CD4-positive, alpha-beta T cell treated with Interleukin-4 for 1 hour (primary cell): ENCODE results near the gene FBXL19.
A peak's percentile ranks its signal among the peaks of the same experiment; 100 is the strongest.
"Not testable (repeated sequence)": the region's sequence is repeated elsewhere in the genome, so short reads cannot be mapped to it uniquely, and the experiment has no call there.

Experiments used
- DNase-seq, 2 donors: peaks; one replicate each; pipeline ENCODE4 v3.0.0-alpha.2; 2020 to 2022

Gene FBXL19, protein sequence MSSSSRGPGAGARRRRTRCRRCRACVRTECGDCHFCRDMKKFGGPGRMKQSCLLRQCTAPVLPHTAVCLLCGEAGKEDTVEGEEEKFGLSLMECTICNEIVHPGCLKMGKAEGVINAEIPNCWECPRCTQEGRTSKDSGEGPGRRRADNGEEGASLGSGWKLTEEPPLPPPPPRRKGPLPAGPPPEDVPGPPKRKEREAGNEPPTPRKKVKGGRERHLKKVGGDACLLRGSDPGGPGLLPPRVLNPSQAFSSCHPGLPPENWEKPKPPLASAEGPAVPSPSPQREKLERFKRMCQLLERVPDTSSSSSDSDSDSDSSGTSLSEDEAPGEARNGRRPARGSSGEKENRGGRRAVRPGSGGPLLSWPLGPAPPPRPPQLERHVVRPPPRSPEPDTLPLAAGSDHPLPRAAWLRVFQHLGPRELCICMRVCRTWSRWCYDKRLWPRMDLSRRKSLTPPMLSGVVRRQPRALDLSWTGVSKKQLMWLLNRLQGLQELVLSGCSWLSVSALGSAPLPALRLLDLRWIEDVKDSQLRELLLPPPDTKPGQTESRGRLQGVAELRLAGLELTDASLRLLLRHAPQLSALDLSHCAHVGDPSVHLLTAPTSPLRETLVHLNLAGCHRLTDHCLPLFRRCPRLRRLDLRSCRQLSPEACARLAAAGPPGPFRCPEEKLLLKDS

DNA sequence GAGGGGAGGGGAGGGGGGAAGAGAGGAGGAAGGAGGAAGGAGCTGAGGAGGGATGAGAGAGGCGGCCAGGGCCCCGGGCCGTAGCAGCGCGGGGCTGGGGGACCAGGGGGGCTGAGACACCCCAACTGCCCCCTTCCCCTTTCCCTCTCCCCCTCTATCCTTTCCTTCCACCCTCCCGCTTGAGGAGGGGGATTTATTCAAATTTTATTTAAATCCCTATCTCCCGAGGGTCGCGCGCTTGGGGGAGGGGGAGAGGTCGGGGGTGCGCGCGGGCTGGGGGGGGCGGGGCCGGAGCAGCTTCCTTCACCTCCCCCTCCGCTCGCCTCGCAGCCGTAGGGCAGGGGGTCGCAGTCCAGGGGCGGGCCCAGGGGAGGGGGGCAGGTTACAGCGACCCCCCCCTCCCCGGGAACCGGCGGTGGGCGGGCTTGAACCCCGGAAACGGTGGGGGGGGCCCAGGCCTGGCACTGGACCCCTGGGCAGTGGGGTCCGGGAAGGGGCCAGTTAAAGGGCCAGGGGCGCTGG is at the start of gene FBXL19:
Gene FBXL19 (plus strand): TSS at position 19 of the 522 bp plus-strand sequence. CDS start 2,183 bp downstream, outside the sequence.
- no peak for DNase-seq

DNA sequence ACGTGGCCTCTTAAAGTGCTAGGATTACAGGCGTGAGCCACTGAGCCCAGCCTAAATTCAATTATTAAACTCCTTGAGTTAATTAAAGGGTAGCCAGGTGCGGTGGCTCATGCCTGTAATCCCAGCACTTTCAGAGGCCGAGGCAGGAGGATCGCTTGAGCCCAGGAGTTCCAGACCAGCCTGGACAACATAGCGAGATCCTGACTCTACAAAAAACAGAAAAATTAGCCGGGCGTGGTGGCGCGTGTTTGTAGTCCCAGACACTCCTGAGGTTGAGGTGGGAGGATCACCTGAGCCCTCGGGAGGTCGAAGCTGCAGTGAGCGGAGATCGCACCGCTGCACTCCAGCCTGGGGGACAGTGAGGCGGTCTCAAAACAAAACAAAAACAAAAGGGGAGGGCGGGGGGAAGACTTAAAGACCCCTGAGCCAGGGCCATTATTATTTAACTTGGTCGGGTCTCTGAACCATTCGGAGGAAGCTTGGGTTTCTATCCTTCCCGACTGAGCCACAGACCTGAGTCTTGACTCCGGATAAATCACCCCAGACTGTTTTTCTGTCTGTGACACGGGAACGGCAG is 49.0 kb upstream of the FBXL19 start:
- DNase-seq, result peak in 1 of 2 donors; percentile 3

DNA sequence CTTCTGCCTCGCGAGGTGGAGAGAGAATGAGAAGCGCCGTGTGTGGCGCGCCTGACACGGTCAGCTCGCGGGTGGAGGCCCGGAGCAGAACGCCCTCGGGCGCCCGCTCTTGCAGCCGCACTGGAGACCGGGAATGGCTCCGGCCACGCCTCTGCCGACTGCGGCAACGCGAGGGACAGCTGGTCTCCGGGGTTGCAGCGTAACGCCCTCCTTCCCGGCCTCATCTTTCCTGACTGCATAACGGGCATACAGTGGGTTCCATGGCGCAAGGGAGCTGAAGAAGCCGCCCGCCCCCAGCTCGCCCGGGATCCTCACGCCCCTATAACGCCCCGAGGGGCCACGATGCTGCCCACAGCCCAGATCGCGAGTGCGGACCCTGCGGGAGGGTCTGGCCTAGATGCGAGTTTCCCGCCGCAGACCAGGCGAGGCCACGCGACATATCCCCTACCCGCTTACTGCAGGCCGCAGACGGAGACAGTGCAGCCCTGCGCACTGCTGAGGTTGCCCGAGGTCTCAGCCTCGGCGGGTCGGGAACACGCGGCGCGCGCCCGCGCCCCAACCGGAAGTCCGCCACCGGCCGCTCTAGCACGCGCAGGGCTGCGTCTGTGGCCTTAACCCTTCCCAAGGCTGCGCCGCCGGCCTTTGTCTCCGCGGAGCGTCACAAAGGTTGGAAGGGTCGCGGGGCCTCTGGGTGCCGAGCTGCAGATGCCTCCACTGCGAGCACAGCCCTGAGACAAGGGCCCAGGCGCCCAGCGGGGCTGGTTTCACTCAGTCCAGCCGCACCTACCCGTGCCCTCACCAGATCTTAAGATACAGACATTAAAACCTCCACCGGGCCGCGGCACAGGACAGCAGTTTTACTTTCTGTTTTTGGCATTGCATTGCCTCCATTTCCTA is 48.3 kb upstream of the FBXL19 start:
- peak; percentile 90 to 91 for DNase-seq

DNA sequence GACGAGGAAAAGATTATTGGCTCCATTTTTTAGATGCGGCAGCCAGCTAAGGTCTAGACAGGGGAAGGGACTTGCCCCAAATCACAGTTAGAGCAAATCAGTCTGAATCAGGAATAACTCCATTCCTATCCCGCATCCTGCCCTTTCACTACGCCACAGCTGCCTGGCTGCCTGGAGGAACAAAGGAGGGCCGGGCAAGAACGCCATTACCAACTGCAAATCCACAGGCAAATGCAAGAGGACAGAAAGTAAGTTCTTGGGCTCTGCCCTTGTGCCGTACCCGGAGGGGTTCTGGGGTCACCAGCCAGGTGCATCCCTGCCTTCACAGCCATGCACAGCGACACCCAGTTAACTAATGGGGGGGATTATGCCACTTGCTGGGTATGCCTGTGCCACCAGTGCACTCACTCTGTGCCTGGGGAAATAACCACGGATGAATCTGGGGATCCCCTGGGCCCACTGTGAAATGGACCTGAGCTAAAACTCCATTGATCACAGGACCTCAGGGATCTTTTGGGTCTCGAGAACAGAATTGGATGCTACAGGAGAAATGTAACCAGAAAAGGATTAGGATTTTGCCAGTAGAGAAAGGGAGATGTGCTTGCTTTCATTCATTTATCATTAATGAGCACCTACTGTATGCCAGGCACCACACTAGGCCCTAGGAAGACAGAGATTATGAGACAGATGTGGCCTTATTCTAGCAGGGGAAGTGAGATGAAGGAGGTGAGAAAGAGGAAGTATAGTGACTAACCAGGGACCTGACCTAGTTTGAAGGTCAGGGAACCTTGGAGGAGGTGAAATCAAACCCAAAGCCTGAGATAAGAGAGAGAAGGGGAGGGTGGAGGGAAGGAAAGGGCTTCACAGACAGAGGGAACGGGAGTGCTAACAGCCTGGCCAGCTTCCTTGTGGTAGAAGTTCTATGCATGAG is 47.2 kb upstream of the FBXL19 start:
- DNase-seq, result peak; percentile 15 to 59

DNA sequence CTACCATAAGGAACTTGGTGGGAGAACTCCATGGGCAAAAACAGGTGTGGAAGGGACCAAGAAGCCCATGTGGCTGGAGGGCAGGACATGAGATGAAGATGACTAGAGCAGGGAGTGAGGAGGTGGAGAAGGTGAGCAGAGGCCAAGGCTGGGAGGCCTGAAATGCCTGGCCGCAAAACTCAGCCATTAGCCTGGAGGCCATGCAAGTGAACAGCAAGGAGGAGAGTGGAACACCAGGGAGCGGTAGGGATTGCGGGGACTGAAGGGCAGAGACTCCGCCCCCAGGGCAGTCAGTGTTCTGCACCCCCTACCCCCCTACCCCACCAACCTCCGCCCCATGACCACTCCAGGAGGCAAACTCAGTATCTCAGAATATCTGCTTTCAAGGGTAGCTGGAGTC is 46.5 kb upstream of the FBXL19 start:
- no peak for DNase-seq

DNA sequence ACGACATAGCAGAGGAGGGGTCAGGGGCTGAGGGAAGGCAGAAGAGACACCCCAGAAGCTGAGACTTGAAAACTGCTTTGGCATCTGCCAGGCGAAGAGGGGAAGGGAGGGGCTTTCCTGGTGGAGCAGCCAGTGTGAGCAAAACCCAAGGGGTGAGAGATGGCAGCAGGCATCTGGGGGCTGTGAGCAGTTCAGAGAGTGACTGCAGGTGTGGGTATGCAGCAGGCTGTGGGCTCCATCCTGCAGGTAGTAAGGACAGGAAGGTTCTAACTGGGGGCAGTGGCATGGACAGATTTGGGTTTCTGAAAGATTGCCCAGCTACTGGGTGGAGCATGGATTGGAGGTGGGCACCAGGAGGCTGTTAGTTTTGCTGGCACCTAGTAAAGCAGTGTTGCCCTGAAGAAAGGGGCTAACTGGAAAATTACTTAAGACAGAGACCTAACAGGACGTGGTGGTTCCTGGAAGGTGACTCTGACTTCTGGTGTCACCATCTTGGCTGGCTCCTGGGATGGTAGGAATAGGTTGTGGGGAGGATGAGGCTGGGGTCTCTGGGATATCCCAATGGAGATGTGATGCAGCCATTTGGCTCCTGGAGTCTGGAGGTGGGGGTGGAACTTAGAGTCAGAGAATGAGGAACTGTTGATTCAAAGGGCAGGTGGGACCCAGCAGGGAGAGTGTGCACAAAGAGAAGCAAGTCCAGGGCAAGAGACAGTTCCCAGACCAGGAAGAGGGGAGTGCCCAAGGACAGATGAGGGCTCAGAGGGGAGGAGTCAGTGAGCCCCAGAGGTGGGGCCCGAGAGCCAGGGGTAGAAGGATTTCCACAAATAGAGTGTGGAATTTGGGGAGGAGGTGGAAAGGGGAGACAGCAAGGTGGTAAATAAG is 40.7 kb upstream of the FBXL19 start:
- no peak for DNase-seq

DNA sequence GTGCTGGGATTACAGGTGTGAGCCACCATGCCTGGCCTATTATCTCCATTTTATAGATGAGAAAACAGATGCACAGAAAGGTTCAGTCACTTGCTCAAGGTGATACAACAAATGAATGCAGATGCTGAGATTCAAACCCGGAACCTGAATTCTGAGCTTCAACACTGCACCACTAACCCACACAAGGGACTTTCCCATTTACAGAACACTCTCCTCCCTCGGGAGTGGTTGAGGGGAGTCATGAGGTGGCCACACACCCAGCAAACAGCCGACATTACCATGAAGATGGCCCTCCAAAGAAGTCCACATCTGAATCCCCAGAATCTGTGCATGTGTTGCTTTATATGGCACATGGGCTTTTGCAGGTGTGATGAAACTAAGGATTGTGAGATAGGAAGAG is 38.6 kb upstream of the FBXL19 start:
- no peak for DNase-seq

DNA sequence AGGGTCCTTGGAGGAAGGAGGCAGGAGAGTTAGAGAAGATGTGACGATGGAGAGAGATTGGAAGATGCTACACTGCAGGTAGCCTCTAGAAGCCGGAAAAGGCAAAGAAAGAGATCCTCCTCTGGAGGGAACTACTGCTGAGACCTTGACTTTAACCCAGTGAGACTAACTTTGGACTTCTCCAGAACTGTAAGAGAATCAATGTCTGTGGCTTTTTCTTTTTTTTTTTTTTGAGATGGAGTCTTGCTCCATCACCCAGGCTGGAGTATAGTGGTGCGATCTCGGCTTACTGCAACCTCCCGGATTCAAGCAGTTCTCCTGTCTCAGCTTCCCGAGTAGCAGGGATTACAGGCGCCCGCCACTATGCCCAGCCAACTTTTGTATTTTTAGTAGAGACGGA is 38.2 kb upstream of the FBXL19 start:
- no peak for DNase-seq

DNA sequence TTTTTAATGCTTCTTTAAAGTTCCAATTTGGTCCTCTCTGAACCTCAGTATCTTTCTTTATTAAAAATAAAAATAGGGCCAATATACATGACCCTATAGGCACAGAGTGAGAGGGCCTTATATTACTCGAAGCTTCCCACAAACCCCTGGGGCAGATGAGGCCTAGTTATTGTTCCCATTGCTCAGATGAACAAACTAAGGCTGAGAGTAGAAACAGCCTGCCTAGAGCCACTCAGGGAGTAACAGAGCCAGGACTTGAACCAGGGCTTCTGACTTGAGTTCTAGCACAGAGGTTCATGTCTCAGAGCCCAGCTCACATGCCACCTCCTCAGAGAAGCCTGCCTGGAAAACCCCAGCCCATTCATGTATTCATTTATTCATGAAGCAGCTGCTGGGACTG is 37.2 kb upstream of the FBXL19 start:
- DNase-seq, result no peak

DNA sequence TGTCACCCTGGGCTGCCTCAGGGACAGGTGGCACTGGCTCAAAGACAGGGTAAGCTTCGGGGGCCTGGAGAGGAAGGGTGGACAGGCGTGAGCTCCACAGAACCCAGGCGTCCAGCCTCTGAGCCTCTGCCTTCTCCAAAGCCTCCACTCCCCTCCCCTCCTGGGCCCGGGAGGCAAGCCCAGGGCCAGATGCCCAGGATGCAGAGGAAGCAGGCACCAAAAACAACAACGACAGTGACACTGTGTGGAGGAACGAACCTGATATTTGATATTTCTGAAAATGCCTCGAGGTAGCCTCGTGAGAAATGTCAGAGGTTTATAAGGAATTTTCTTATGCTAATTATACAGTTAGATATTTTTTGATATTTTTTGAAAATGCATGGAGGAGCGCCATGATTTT is 35.4 kb upstream of the FBXL19 start:
- DNase-seq, result no peak

DNA sequence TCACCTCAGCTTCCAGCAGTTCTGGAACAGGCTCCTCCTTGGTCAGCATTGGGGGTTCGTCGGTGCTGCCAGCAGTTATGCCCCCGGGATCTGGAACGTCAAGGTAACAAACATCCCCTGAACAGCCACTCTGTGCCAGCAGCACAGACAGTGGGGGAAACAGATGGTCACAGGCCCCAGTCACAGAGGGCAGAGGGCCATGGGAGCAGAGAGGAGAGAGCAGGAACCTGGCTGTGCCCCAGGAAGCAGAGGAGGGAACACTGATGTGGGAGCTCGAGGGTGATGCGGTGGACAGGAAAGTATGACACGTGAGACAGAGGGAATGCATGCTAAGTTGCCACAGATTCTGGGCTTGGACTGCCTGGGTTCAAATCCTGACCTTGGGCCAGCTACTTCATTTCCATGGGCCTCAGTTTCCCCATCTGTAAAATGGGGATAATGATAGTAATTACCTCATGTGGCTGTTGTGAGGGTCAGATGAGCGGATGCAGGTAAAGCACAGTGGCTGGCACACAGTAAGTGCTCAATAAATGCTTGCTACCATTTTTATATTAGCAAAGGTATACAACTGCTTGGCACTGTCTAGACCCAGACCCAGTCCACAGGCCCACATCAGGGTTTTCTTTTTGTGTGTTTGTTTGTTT is 34.4 kb upstream of the FBXL19 start:
- DNase-seq, result no peak

DNA sequence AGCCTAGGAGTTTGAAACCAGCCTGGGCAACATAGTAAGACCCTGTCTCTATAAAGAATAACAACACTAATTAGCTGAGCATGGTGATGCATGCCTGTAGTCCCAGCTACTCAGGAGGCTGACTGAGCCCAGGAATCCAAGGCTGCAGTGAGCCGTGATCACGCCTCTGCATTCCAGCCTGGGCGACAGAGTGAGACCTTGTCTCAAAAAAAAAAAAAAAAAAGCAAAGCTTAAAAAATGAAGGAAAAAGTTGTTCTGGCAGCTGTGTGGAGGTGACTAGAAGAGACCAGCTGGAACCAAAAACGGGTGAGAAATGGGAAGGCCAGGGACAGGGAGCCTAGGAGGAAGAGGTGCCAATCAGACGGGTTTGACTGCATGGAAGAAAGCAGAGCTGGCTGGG is 33.7 kb upstream of the FBXL19 start:
- DNase-seq, result no peak

DNA sequence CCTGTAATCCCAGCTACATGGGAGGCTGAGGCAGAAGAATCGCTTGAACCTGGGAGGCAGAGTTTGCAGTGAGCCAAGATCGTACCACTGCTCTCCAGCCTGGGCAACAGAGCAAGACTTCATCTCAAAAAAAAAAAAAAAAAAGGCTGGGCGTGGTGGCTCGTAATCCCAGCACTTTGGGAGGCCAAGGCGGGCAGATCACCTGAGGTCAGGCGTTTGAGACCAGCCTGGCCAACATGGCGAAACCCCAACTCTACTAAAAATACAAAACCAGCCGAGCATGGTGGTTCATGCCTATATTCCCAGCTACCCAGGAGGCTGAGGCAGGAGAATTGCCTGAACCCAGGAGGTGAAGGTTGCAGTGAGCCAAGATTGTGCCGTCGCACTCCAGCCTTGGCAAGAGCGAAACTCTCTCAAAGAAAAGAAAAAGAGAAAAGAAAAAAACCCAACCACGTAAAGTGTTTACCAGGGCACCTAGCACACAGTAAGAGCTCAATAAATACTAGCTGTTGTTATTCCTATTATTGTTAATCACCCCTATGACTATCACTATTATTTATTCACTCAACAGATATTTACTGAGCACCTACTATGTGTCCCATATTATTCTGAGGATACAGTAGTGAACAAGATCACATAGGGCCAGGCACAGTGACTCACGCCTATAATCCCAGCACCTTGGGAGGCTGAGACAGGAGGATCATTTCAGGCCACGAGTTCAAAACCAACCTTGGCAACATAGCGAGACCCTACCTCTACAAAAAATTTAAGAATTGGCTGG is 32.1 kb upstream of the FBXL19 start:
- not testable (repeated sequence) for DNase-seq

DNA sequence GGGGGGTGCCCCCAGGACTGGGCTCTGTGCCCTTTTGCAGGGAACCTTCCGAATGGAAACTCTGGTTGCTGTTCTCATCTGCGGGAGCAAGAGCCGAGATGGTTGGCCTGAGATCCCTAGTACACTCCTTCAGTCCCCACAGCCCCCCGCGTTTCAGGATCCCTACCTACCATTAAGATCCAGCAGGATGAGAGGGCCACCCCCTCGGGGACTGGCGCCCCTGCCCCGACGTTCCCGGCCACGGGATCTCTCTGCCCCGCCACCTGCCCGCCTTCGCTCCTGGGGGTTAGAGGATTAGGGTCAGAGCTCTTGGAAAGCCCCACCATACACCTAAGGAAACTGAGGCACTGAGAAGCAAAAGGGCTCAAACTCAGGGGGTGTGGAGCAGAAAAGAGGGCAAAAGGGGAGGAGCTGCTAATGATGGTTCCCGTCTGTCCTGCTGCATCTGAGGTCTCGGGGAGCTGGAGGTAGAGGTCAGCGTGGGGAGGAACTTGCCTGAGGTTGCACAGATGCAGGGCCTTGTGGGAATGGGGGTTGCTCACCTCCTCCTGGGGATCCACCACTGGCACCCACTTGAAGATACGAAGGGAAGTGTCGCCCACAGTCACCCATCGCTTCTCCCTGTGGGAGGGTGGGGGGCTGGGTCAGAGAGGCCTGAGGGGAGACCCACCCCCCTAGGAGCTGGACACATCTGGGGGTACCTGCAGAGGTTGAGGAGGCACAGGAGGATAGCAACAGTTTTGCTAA is 30.5 kb upstream of the FBXL19 start:
- no peak for DNase-seq

DNA sequence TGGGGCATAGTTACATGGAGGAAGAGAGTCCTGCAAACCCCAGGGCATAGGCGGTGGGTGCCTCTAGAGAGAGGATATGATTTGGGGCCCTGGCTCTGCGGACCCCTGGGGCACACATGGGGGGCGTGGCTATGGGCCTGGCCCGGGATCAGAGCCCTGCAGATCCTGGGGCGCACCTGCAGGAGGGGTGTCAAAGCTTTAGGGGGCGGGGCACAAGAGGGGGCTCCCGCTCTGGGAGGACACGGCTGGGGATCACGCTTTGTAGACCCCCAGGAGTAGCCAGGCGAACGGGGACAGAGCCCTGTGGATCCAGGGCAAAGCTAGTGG is 30.0 kb upstream of the FBXL19 start:
- DNase-seq, result peak in 1 of 2 donors; percentile 32

DNA sequence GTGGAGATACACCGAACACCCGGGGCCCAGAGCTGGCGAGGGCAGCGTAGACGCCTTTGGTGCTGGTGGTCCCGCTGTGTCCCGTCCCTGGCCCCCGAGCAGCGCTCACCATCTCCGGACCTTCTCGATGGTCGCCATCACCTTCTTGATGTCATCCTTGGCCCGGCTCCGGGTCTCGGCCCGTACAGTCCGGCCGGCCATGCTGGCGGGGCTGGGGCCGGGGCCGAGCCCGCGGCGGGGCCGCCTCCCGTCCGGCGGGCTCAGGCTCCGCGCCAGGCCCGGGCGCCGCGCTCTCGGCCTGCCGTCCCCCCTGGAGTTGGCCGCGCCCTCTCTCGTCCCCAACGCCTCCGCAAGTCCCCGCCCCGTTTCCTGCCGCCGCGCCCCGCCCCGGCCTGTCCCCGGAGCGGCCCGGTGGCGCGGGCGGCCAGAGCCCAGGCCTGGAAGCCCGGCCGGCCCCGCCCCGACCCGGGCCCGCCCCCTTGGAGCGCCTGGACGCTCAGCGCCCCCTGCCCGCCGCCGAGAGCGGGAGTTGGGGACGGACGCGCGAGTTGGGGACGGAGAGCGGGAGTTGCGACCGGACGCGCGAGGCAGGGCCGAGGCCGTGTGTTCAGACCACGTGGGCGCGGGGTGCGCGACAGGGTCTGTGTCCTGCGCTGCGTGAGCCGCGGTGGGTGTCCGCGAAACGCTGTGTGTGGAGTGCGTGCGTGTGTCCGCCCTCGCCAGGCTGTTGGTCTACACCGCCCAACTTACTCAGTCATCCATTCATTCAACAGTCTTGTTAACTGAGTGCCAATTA is 29.4 kb upstream of the FBXL19 start, which contains the start of gene BCL7C:
Gene BCL7C (minus strand): TSS at position 334 of the 796 bp plus-strand sequence. CDS start 133 bp downstream, at position 201.
- DNase-seq, result peak; percentile 81 to 86
